ENCODE data around the gene SPECC1L.

- TF ChIP-seq CTCF (IDR thresholded peaks at IDR 0.05) (no peak), POLR2AphosphoS5 (IDR thresholded peaks at IDR 0.05) (no peak)
Measured at GRCh38 chr22:24413736-24414385, 143.2 kb downstream of the SPECC1L start.

All from stomach (tissue), 4 donors.